Germinal center (tissue), 1 donor: Measurements from ENCODE around the gene IGFBP2.

ENCODE experiments used
- DNase-seq: peaks from one replicate; pipeline ENCODE4 v3.0.0; 2012; ENCODE audit warnings: mixed read lengths, low spot score

Gene IGFBP2

GRCh38 chr2:216615298-216616082, 17.7 kb upstream of the IGFBP2 start:
- no peak for DNase-seq

GRCh38 chr2:216616083-216616678, 17.0 kb upstream of the IGFBP2 start:
- no peak for DNase-seq

- DNase-seq = no peak
Observed at GRCh38 chr2:216617159-216617815, 15.9 kb upstream of the IGFBP2 start.

DNA sequence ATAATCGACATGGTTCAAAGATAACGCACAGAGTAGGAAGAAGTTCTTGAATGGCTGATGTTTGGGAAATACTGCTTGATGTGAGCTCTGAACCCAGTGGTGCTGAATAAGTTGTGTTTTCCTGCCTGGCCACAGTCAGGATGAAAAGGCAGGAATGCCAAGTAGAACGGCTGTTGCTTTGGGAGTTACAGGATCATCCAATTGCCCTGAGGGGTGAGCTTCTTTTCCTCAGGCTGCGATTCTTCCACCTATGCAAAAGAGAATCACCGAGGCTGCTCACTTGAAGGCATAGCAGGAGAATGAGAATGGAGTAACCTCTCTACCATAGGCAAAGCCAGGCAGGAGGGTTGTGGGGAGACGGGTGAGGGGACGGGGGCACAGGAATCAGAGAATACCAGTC, 14.4 kb upstream of the IGFBP2 start:
- no peak for DNase-seq

DNA sequence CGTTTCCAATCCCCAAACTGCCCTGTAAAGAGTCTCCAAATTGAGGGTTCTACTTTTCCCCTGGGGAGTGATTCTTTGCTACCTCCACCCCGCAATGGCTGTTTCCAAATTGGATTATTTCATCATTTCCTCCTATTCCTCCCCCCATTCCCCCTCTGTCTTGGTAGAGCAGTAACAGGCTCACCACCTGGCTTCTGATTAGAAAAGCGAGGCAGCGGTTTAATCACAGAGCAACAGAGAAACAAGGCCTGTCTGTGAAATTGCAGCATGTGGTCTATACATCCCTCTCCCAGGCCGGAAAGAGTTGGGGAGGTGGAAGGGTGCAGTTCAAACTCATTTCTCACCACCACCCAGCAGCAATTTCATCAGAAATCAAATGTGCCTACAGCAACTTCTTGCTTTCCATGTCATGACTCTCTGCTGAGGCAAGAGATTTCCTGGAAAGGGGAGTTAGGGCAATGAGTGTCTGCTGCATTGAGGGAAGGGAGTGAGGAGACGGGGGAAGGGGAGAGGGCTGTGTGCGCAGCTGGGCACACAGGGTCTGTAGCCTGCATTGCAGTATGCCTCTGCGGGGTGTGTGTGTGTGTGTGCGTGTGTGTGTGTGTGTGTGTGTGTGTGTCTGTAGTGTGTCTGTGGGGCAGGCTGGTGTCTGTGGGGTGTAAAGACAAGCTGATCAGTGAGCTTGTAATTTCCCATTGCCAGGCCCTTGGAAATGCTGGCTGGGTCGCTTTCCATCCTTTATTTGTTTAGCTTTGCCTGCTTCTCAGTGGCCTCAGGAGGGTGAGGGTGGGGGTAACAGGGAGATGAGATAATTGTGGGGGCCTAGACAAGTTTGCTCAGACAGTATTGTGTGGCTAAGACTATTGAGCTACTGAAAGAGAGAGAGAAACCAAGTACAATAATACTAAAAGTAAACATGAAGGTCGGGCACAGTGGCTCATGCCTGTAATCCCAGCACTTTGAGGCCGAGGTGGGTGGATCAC, 13.5 kb upstream of the IGFBP2 start:
- DNase-seq = no peak

DNA sequence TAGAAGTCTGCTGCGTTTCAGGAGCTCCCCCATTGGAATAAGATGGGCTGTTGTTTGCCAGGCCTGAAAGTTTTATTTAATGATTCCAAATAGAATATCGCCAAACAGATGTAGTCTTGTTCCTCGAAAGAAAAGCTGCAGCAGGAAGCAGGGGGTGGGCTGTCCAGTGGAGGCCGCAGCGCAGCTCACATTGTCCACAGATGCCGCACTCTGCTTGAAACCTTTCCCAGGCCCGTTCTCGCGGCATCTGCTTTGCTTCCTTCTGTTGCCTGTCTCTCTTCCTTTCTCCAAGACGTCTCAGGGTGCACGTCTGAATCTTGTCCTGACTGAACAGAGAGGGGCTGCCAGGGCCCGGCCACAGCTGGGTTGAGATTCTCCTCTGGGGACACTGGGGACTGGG, 12.4 kb upstream of the IGFBP2 start:
- DNase-seq = no peak

- no peak for DNase-seq
Observed at GRCh38 chr2:216621292-216621691, 11.9 kb upstream of the IGFBP2 start.

DNA sequence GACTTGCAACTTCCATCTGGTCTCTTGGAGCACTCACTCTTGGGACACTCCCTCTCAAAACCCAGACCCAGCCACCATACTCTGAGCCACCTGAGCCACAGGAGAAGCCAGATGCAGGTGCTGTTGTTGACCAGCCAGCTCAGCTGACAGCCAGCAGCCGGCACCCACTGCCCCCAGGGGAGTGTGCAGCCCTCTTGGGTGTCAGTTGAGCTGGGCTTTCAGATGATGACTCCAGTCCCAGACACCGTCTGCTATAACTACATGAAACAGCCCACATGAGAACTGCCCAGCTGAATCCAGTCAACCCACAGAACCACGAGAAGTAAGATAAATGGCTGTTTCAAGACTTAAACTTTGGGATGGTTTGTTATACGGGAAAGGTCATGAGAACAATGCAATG, 10.7 kb upstream of the IGFBP2 start:
- no peak for DNase-seq

DNA sequence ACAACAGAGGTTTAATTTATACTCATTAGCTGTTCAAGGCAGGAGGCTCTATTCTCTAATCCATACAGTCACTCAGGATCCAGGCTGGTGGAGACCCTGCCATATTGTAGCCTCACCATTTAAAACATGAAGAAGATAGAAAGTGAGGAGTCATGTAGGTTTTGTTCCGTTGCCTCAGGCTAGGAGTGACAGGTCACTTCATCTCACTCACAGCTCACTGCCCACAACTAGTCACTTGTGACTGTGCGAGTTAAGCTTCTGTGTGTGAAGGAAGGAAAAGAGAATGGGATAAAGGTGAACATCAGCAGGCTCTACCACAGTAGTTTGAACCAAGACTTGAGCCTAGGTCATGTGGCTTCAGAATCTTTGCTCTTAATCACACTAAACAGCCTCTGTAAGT, 9.0 kb upstream of the IGFBP2 start:
- DNase-seq = no peak

DNA sequence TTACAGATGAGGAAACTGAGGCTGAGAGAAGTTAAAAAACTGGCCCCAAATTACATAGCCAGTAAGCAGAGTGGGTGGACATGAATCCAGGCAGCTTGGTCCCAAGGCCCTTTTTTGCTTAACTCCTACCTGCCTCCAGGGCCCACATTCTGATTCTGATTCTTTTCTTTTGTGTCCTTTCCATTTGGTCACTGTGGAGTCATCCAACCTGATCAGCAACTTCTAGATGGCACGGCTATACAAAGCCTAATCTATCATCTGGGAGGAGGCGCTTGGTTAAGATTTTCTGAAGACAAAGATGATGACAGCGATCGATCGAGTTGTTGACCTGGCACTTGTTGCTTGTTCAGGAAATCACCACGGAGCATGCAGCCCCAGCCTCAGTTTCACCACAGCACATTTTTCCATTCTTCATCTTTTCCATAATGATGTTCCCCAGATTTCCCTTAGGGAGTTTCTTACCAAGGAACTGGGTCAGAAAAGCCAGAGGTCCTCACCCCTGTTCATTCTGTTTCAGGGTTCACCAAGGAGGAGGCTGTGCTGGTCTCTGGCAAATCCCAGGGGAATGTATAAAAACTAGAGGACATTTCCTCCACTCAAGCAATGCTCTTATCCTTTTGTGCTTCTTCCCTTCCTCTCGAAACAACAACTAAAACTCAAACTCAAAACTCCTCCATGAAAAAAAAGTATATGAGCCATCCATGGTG, 6.9 kb upstream of the IGFBP2 start:
- no peak for DNase-seq

DNA sequence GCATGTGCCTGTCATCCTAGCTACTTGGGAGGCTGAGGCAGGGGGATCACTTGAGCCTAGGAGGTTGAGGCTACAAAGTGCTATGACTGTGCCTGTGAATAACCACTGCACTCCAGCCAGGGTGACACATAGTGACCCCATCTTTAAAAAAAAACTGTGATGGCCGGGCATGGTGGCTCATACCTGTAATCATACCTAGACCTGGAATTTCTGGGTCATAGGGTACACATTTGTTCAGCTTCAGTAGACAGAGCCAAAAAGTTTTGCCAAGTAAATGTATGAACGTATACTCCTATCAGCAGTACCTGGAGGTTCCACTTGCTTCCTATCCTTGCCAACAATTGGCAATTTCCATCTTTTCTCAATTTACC, 6.4 kb upstream of the IGFBP2 start:
- no peak for DNase-seq

GRCh38 chr2:216629784-216630183, 3.4 kb upstream of the IGFBP2 start:
- no peak for DNase-seq

GRCh38 chr2:216632346-216632951, 771 bp upstream of the IGFBP2 start:
- DNase-seq = no peak

DNA sequence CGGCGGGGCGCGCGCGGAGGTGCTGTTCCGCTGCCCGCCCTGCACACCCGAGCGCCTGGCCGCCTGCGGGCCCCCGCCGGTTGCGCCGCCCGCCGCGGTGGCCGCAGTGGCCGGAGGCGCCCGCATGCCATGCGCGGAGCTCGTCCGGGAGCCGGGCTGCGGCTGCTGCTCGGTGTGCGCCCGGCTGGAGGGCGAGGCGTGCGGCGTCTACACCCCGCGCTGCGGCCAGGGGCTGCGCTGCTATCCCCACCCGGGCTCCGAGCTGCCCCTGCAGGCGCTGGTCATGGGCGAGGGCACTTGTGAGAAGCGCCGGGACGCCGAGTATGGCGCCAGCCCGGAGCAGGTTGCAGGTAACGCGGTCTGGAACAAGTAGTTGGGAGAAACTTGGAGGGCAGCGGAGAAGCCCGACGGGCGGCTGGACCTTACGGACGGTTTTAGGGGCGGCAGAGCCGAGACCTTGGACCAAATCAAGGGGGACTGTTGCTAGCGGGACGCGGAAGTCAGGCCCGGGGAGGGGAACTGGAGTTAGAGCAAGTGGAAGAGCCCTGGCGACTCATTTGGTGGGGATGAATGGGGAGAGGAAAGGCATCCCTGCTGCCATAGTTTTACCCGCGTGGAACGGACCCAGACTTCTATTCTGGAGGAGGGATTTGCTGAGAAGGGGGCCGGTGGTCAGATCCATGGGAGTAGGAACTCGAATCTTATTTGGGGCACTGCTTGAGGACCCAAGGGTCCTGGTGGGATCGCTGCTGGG, 573 bp downstream of the IGFBP2 start:
- DNase-seq = no peak

GRCh38 chr2:216634370-216635148, 1.3 kb downstream of the IGFBP2 start:
- no peak for DNase-seq

DNA sequence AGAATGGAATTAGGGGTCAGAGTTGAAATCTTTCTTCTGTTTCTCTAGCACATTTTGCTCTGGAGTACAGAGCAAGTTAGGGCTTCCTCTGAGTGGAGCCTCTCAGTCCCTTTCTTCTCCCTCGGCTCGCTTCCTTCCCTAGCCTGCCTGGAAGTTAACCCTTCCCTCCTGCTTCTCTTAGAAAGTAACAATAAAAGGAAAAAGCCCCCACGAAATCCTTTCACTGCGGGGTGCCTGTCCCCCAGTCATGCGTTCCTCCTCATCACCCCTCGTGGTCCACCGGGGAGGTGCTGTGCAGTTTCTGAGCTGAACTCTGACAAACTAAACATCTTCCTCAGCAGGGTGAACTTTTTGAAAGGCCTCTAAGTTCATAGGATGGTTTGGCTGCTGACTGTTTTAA, 2.0 kb downstream of the IGFBP2 start:
- no peak for DNase-seq

DNA sequence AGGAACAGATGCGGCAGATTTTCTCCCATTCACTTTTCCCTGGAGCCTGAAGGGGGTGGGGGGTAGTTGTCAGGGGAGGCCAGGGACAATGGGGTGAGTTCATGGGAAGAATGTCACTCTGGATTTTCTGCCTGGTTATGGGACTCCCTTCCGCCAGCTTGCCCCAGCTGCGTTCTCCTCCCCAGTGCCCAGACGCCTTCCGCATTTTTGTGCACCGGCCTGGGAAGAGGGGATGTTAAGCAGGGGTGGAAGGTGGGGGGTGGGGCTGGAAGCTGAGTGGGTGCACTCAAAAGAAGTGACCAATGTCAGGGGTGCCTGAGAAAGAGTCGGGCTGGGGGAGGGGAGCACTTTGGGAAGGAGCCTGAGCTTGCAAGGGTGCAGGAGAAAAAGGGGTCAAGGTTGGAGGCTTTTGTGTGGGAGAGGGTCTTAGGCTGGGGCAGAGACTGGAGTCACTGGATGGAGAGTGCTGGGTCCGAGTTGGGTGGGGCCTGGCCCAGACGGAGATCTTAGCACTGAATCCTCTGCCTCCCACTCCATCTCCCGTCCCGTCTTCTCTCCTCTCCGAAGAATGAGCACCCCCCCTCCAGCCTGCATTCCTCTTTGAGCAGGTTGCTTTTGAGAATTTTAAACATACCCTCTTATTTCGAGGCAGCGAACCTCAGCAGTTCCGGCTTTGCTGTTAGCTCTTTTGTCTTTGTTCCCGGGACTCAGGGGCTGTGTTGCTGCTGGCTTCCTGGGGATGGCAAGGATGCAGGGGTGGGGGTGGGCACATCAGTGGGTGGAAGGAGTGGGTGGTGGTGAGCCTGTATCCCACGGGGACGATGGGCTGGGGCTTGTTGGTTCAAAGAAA, 2.7 kb downstream of the IGFBP2 start:
- no peak for DNase-seq

- no peak for DNase-seq
Observed at GRCh38 chr2:216636551-216637450, 3.6 kb downstream of the IGFBP2 start.
